Activated CD8-positive, alpha-beta T cell treated with anti-CD3 and anti-CD28 coated beads for 36 hours (primary cell): ENCODE results near the gene MTRR. TPM values are rescaled to one million over a fixed set of nuclear protein-coding genes. Genes with fewer than 3 reads are reported as not detected.

Experiments
- ATAC-seq: fragments of 200-7000 bp; cut with Tn5 transposase; one replicate; pipeline ENCODE4 v1.10.0; 2021; ENCODE audit warnings: mild to moderate bottlenecking, moderate library complexity
- CTCF ChIA-PET: fragments of 350-600 bp; sonication (Branson Sonifier 250); formaldehyde crosslinking; loops from one replicate; lab custom pipeline; 2021; ENCODE audit warnings: antibody characterized with exemption; lab: Charles Lee
- POLR2A ChIA-PET: fragments of 350-600 bp; sonication (Branson Sonifier 250); formaldehyde crosslinking; loops from one replicate; lab custom pipeline; 2021; ENCODE audit warnings: antibody characterized with exemption; lab: Charles Lee
- DNase-seq: peaks from one replicate; pipeline ENCODE4 v3.0.0-alpha.2; 2020
- H3K27ac Mint-ChIP-seq: one replicate; pipeline ENCODE4 v1.8.0; 2021; ENCODE audit warnings: mild to moderate bottlenecking, mixed read lengths
- H3K27me3 Mint-ChIP-seq: one replicate; pipeline ENCODE4 v1.8.0; 2021; ENCODE audit warnings: mixed read lengths
- H3K36me3 Mint-ChIP-seq: one replicate; pipeline ENCODE4 v1.8.0; 2021; ENCODE audit warnings: low read depth, mixed read lengths
- H3K4me1 Mint-ChIP-seq: one replicate; pipeline ENCODE4 v1.8.0; 2021; ENCODE audit warnings: low read depth, mixed read lengths
- H3K4me3 Mint-ChIP-seq: one replicate; pipeline ENCODE4 v1.8.0; 2021; ENCODE audit warnings: mild to moderate bottlenecking, moderate library complexity, mixed read lengths
- H3K9me3 Mint-ChIP-seq: one replicate; pipeline ENCODE4 v1.8.0; 2021; ENCODE audit warnings: mixed read lengths
- intact Hi-C: fragments of 100-400 bp; cut with micrococcal nuclease; formaldehyde crosslinking; loops from one replicate; pipeline ENCODE4 v1.10.0; 2022
- total RNA-seq, 2 experiments: library from RNA; stranded (reverse); gene quantifications; one replicate each; pipeline ENCODE4 v1.2.3, GENCODE V29; 2021
- TF ChIP-seq, protein P1 (sequence below): fragments of 200-600 bp; IDR thresholded peaks from one replicate; pipeline ENCODE4 v1.8.0; 2022; ENCODE audit warnings: antibody characterized with exemption, mild to moderate bottlenecking

MTRR gene
- total RNA-seq, 2 experiments from 2014 or later: 54.3 to 57.8 TPM

DNA sequence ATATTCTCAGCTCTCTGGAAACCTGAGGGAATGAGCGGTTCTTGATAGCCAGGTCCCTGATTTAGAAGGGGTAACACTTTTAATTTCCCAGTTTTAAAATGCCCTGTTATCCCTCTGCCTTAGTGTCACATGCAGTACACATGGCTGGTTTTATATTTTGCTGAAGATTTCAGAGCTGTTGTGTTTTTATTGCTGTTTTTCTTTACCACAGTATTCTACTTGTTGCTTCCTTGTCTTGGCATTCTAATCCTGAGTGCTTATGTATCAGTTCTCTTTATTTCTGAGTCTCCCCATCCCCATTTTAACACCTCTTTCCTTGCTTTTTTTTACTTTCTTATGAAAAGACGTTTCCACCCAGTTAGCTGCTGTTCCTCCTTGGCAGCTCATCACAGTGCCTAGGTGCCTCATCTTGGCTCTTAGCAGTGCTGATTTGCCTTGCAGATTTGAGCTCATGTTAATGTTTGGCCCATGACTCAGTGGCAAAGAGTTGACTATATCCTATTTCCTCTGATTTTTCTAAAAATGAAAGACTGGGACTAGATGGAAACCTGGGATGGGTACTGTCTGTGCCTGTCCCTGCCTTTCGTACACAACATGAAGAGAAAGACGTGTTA is 3.7 kb downstream of the MTRR start:
- Mint-ChIP-seq H3K27ac (peak overlapping the region; percentile 72), H3K4me3 (peak overlapping the region; percentile 34), H3K36me3 (peaks cover 56% of the 10 kb centered on the region), H3K27me3 (no peaks in the 10 kb centered on the region), H3K4me1 (peaks cover 63% of the 10 kb centered on the region), H3K9me3 (no peaks in the 10 kb centered on the region)
- ATAC-seq: no peak
- intact Hi-C loops: no loop called here
- ChIA-PET POLR2A (interaction anchor here (1.7 kb wide), 1 partner anchor 15 kb away, joined by 6 read pairs; no protein-coding TSS in a partner anchor), CTCF (interaction anchor here (1.2 to 1.8 kb wide), 3 partner anchors 9 to 14 kb away, joined by 3 to 6 read pairs (median 4); no protein-coding TSS in a partner anchor)
- no peak for DNase-seq
- TF ChIP-seq, protein P1, sequence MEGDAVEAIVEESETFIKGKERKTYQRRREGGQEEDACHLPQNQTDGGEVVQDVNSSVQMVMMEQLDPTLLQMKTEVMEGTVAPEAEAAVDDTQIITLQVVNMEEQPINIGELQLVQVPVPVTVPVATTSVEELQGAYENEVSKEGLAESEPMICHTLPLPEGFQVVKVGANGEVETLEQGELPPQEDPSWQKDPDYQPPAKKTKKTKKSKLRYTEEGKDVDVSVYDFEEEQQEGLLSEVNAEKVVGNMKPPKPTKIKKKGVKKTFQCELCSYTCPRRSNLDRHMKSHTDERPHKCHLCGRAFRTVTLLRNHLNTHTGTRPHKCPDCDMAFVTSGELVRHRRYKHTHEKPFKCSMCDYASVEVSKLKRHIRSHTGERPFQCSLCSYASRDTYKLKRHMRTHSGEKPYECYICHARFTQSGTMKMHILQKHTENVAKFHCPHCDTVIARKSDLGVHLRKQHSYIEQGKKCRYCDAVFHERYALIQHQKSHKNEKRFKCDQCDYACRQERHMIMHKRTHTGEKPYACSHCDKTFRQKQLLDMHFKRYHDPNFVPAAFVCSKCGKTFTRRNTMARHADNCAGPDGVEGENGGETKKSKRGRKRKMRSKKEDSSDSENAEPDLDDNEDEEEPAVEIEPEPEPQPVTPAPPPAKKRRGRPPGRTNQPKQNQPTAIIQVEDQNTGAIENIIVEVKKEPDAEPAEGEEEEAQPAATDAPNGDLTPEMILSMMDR: no peak

DNA sequence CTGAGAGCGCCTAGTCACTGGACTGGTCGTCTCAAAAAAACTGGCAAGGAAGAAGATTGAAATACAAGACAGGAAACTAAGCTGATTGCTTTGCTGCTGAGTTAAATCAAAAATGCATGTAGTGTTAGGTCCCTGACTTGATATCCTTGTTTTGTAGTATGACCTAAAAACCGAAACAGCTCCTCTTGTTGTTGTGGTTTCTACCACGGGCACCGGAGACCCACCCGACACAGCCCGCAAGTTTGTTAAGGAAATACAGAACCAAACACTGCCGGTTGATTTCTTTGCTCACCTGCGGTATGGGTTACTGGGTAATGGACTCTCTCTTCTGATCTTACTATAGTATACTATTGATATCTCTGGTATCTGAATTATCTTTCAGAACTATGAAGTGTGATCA is 4.3 kb downstream of the MTRR start:
- peaks cover 65% of the 10 kb centered on the region for H3K4me1 Mint-ChIP-seq
- intact Hi-C loops: no loop called here
- TF ChIP-seq, protein P1: no peak
- H3K36me3 Mint-ChIP-seq: peaks cover 62% of the 10 kb centered on the region
- H3K4me3 Mint-ChIP-seq: peak overlapping the region; percentile 34
- POLR2A ChIA-PET: interaction anchor here (1.0 to 1.7 kb wide), 2 partner anchors 9 to 15 kb away, joined by 4 to 6 read pairs; no protein-coding TSS in a partner anchor
- CTCF ChIA-PET: interaction anchor here (1.2 to 4.1 kb wide), 3 partner anchors 12 to 15 kb away, joined by 3 to 23 read pairs (median 6); no protein-coding TSS in a partner anchor
- DNase-seq: peak; percentile 46
- H3K27me3 Mint-ChIP-seq: no peaks in the 10 kb centered on the region
- no peaks in the 10 kb centered on the region for H3K9me3 Mint-ChIP-seq
- H3K27ac Mint-ChIP-seq: peak overlapping the region; percentile 72
- no peak for ATAC-seq

DNA sequence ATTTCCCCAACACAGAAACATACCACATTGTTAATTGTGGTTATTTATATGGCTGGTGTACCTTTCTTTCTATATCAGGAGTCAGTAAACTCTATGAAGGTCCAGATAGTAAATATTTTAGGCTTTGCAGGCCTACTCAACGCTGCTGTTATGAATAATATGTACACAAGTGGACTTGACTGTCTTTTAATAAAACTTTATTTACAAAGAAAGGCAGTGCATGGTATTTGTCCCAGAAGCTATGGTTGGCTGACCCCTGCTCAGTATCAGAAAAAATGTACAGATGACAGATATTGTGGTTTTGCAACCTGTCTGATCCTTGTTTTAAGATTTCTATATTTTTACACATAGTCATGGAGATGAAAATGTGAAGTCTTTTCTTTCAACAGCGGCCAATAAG is 5.7 kb downstream of the MTRR start:
- H3K36me3 Mint-ChIP-seq: peaks cover 69% of the 10 kb centered on the region
- TF ChIP-seq, protein P1: no peak
- ATAC-seq (no peak), DNase-seq (no peak)
- POLR2A ChIA-PET: no interaction called here
- no peak overlapping the region for H3K4me3 Mint-ChIP-seq
- CTCF ChIA-PET: interaction anchor here (4.1 kb wide), 1 partner anchor 12 kb away, joined by 23 read pairs; no protein-coding TSS in a partner anchor
- H3K4me1 Mint-ChIP-seq: peaks cover 75% of the 10 kb centered on the region
- intact Hi-C loops: no loop called here
- H3K9me3 Mint-ChIP-seq: no peaks in the 10 kb centered on the region
- no peak overlapping the region for H3K27ac Mint-ChIP-seq
- no peaks in the 10 kb centered on the region for H3K27me3 Mint-ChIP-seq

DNA sequence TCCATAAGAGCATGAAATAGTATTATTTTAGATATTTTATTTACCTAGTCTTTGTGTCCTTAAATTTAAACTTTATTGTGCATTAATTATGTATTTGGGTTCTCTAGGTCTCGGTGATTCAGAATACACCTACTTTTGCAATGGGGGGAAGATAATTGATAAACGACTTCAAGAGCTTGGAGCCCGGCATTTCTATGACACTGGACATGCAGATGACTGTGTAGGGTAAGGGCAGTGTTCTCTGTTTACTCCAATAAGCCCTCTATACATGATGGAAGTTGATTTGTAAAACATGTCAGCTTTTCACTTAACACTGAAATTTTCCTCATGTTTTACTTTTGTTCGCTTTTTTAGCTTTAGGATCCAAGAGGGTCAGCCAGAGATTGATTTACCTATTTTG is 6.2 kb downstream of the MTRR start:
- Mint-ChIP-seq H3K4me3 (no peak overlapping the region), H3K4me1 (peaks cover 71% of the 10 kb centered on the region), H3K27ac (no peak overlapping the region), H3K36me3 (peaks cover 71% of the 10 kb centered on the region), H3K27me3 (no peaks in the 10 kb centered on the region), H3K9me3 (no peaks in the 10 kb centered on the region)
- intact Hi-C loops: no loop called here
- DNase-seq: no peak
- TF ChIP-seq, protein P1: no peak
- CTCF ChIA-PET: interaction anchor here (4.1 kb wide), 1 partner anchor 11 kb away, joined by 23 read pairs; no protein-coding TSS in a partner anchor
- POLR2A ChIA-PET: no interaction called here
- ATAC-seq: no peak

DNA sequence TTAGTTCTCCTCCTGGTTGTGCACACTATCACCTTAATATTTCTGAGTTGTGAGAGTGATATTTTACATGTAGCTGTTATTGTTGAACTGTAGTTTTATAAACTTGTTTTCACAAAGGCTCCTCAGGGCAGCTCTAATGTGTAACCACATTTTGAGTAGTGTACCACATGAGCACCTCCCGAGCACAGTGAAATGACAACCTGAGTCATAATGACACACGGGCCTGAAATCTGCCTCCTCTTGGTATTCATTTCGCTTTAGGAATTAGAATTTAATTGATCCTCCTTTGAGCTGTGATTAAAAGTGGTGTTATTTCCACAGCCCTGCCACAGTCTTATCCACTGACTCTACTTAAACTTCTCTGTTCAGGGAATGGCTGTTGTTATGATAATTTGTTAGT is 7.9 kb downstream of the MTRR start:
- CTCF ChIA-PET: interaction anchor here (0.8 to 4.1 kb wide), 3 partner anchors 9 to 20 kb away, joined by 3 to 23 read pairs (median 5); no protein-coding TSS in a partner anchor
- intact Hi-C loops: no loop called here
- POLR2A ChIA-PET: interaction anchor here (0.7 kb wide), 1 partner anchor 22 kb away, joined by 3 read pairs; no protein-coding TSS in a partner anchor
- ATAC-seq: peak; percentile 63
- H3K36me3 Mint-ChIP-seq: peaks cover 73% of the 10 kb centered on the region
- H3K4me1 Mint-ChIP-seq: peaks cover 67% of the 10 kb centered on the region
- H3K4me3 Mint-ChIP-seq: no peak overlapping the region
- TF ChIP-seq, protein P1: no peak
- H3K27me3 Mint-ChIP-seq: no peaks in the 10 kb centered on the region
- H3K9me3 Mint-ChIP-seq: no peaks in the 10 kb centered on the region
- no peak overlapping the region for H3K27ac Mint-ChIP-seq
- peak; percentile 50 for DNase-seq
